Liver (tissue), 9 donors: ENCODE measurements around the gene GAS6. TPM values are rescaled to one million over a fixed set of nuclear protein-coding genes. Genes with fewer than 3 reads are reported as not detected.

Experiments used
- DNase-seq: peaks from one replicate; pipeline ENCODE4 v3.0.0-alpha.2; 2017; ENCODE audit warnings: low spot score
- H3K27ac ChIP-seq, 2 donors: one replicate each; pipeline ENCODE4 v1.7.0; 2013; ENCODE audit warnings: inconsistent platforms in 2 of 2, low read length in 2 of 2, control low read depth in 1 of 2, low read depth in 1 of 2, mild to moderate bottlenecking in 1 of 2
- H3K27me3 ChIP-seq, 4 donors: one replicate each; pipeline versions ENCODE4 v1.6.1 to v1.7.0; 2013; ENCODE audit warnings: low read length in 3 of 4, inconsistent platforms in 1 of 4, mild to moderate bottlenecking in 1 of 4, moderate library complexity in 1 of 4; ENCODE audit not compliant: control insufficient read depth in 4 of 4, insufficient read depth in 4 of 4
- H3K36me3 ChIP-seq, 4 donors: one replicate each; pipeline versions ENCODE4 v1.6.1 to v1.7.0; 2013; ENCODE audit warnings: low read length in 3 of 4, mild to moderate bottlenecking in 3 of 4, low read depth in 1 of 4, moderate library complexity in 1 of 4; ENCODE audit not compliant: control insufficient read depth in 4 of 4, insufficient read depth in 3 of 4
- H3K4me1 ChIP-seq, 4 donors: one replicate each; pipeline versions ENCODE4 v1.6.1 to v1.7.0; 2013; ENCODE audit warnings: low read length in 3 of 4, mild to moderate bottlenecking in 3 of 4, moderate library complexity in 1 of 4; ENCODE audit not compliant: control insufficient read depth in 4 of 4, insufficient read depth in 4 of 4
- H3K4me3 ChIP-seq, 3 donors: one replicate each; pipeline versions ENCODE4 v1.6.1 to v1.7.0; 2013; ENCODE audit warnings: low read length in 3 of 3, control low read depth in 1 of 3, low read depth in 1 of 3, mild to moderate bottlenecking in 1 of 3
- H3K9ac ChIP-seq, 2 donors: one replicate each; pipeline ENCODE4 v1.7.0; 2013; ENCODE audit warnings: low read length in 2 of 2, mild to moderate bottlenecking in 2 of 2, moderate library complexity in 2 of 2, control low read depth in 1 of 2, low read depth in 1 of 2
- H3K9me3 ChIP-seq, 4 donors: one replicate each; pipeline versions ENCODE4 v1.6.1 to v1.7.0; 2013; ENCODE audit warnings: low read length in 3 of 4; ENCODE audit not compliant: control insufficient read depth in 4 of 4
- EGR1 ChIP-seq, 2 donors: IDR thresholded peaks; 2 replicates each; pipeline ENCODE4 v1.6.1; 2016 to 2018; ENCODE audit warnings: antibody characterized with exemption in 2 of 2, low read depth in 2 of 2
- FOXA1 ChIP-seq: IDR thresholded peaks from 2 replicates; pipeline ENCODE4 v1.6.1; 2016; ENCODE audit warnings: antibody characterized with exemption
- FOXA2 ChIP-seq: IDR thresholded peaks from 2 replicates; pipeline ENCODE4 v1.6.1; 2016; ENCODE audit warnings: antibody characterized with exemption
- GABPA ChIP-seq, 2 donors: IDR thresholded peaks in 1 of 2; conservative IDR thresholded peaks in 1 of 2; 2 replicates each; pipeline ENCODE4 v1.6.1; 2016; ENCODE audit warnings: antibody characterized with exemption in 2 of 2, mild to moderate bottlenecking in 1 of 2, moderate library complexity in 1 of 2
- HNF4G ChIP-seq: IDR thresholded peaks from 2 replicates; pipeline ENCODE4 v1.6.1; 2016; ENCODE audit warnings: antibody characterized with exemption
- JUND ChIP-seq, 2 donors: IDR thresholded peaks; 2 replicates each; pipeline ENCODE4 v1.6.1; 2016; ENCODE audit warnings: antibody characterized with exemption in 2 of 2
- NR2F2 ChIP-seq: IDR thresholded peaks from 2 replicates; pipeline ENCODE4 v1.6.1; 2016; ENCODE audit warnings: antibody characterized with exemption
- RXRA ChIP-seq, 2 donors: IDR thresholded peaks; 2 replicates each; pipeline ENCODE4 v1.6.1; 2017 to 2018; ENCODE audit warnings: antibody characterized with exemption in 2 of 2, mild to moderate bottlenecking in 1 of 2
- SP1 ChIP-seq: IDR thresholded peaks from 2 replicates; pipeline ENCODE4 v1.6.1; 2018; ENCODE audit warnings: antibody characterized with exemption, mild to moderate bottlenecking
- TAF1 ChIP-seq: conservative IDR thresholded peaks from 2 replicates; pipeline ENCODE4 v1.6.1; 2016; ENCODE audit warnings: antibody characterized with exemption, mild to moderate bottlenecking
- YY1 ChIP-seq: IDR thresholded peaks from 2 replicates; pipeline ENCODE4 v1.6.1; 2016; ENCODE audit warnings: antibody characterized with exemption, mild to moderate bottlenecking
- WGBS: extraction: QIAGEN DNeasy Blood & Tissue Kit; methylation state at CpG from one replicate; pipeline ENCODE4 v1.1.7; 2013; 5-methylcytosine and 5-hydroxymethylcytosine counted together
- polyA plus RNA-seq, 2 donors: library from polyadenylated mRNA; stranded (reverse) in 1 of 2; unstranded in 1 of 2; fragments of 200-250 nt in 1 of 2; fragments of >200 nt in 1 of 2; fragmentation: Nextera tagmentation in 1 of 2; extraction: Ambion mirVana in 1 of 2; gene quantifications; one replicate each; pipeline versions ENCODE4 v1.2.1 to v1.2.3, GENCODE V29; 2013 to 2015
- total RNA-seq, 2 donors: library from RNA; depleted of rRNA; stranded (reverse); fragments of >200 nt; gene quantifications; one replicate each; pipeline ENCODE4 v1.2.3, GENCODE V29; 2014
- TF ChIP-seq, protein P1 (sequence below): fragments of 150-350 bp; IDR thresholded peaks from 2 replicates; pipeline ENCODE4 v1.5.1; 2017; ENCODE audit warnings: improper control_type of control experiment, low read depth, low read length; ENCODE audit not compliant: missing input control
- TF ChIP-seq, protein P2 (sequence below): IDR thresholded peaks from 2 replicates; pipeline ENCODE4 v1.6.1; 2016; ENCODE audit warnings: antibody characterized with exemption
- TF ChIP-seq, protein P3 (sequence below): IDR thresholded peaks from 2 replicates; pipeline ENCODE4 v1.6.1; 2016; ENCODE audit warnings: antibody characterized with exemption, mild to moderate bottlenecking
- TF ChIP-seq, protein P4 (sequence below): IDR thresholded peaks from 2 replicates; pipeline ENCODE4 v1.6.1; 2016; ENCODE audit warnings: antibody characterized with exemption
- TF ChIP-seq, protein P5 (sequence below): IDR thresholded peaks from 2 replicates; pipeline ENCODE4 v1.6.1; 2016; ENCODE audit warnings: antibody characterized with exemption
- donor health status: healthy.
- donor health status: healthy.
- donor health status: healthy.
- donor health status: healthy.
- donor health status: healthy.

The GAS6 gene
- total and polyA plus RNA-seq, 4 donors = 2.5 to 30.2 (median 9.1) TPM

DNA sequence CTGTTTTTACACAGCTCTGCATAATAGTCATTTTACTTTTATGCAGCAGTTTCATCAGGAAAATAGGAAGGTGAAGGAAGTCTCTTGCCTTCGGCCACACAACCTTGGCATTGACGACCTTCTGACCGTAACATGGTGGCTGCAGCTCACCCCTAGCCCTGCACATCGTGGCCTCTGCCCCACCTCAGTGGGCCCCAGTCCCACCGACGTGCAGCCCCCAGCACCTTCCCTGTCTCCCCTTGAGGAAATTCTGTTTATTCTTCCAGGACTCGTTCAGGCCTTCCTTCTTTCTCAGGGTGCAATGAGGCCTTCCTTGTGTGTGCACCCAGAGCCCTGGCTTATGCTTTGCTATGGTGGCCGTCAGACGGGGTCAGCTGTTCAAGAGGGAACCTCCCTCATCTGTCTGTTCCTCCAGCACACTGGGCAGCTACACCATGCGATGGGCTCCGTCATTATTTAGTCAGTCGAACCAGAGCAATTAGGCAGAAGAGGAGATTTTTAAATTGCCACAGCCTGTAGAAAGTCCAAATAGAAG is 71.6 kb downstream of the GAS6 start (continued):
- TF ChIP-seq, protein P1, sequence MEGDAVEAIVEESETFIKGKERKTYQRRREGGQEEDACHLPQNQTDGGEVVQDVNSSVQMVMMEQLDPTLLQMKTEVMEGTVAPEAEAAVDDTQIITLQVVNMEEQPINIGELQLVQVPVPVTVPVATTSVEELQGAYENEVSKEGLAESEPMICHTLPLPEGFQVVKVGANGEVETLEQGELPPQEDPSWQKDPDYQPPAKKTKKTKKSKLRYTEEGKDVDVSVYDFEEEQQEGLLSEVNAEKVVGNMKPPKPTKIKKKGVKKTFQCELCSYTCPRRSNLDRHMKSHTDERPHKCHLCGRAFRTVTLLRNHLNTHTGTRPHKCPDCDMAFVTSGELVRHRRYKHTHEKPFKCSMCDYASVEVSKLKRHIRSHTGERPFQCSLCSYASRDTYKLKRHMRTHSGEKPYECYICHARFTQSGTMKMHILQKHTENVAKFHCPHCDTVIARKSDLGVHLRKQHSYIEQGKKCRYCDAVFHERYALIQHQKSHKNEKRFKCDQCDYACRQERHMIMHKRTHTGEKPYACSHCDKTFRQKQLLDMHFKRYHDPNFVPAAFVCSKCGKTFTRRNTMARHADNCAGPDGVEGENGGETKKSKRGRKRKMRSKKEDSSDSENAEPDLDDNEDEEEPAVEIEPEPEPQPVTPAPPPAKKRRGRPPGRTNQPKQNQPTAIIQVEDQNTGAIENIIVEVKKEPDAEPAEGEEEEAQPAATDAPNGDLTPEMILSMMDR = no peak
- no peak for TF ChIP-seq HNF4G
- TF ChIP-seq, protein P2, sequence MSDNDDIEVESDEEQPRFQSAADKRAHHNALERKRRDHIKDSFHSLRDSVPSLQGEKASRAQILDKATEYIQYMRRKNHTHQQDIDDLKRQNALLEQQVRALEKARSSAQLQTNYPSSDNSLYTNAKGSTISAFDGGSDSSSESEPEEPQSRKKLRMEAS = no peak
- TF ChIP-seq FOXA2 = no peak
- no peak for TF ChIP-seq EGR1 (IDR thresholded peaks at IDR 0.05; ENCODE audit: low read depth in 2 of 2)
- no peak for TF ChIP-seq RXRA (IDR thresholded peaks at IDR 0.05)

DNA sequence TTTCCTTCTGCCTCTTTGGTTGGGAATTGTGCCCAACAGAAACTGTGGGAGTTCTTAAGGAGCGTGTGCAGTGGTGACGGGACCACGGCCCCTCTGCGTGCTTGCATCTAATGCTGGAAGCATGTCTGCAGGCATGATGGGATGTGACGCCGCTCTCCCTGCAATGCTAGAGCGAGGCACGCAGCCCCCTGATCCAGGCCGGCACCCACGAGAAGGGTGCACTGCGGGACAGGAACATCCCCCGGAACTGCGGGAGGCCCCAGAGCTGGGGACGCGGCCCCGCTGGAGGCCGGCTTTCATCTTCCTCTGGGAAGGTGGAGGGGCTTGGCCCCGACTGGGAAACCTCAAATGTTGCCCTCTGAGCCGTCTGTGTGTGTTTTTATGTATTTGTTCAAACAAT is 72.1 kb downstream of the GAS6 start:
- peaks cover 0 to under 1% (median 0%) of the 10 kb centered on the region in 4 donors for H3K27me3 ChIP-seq
- WGBS = 79% methylated on average over 19 of the region's 19 CpGs
- no peak overlapping the region for H3K4me3 ChIP-seq
- no peak for DNase-seq
- H3K9ac ChIP-seq = no peak overlapping the region
- H3K4me1 ChIP-seq = no peaks in the 10 kb centered on the region
- no peak overlapping the region for H3K27ac ChIP-seq
- H3K36me3 ChIP-seq = peaks cover 0 to 2% (median 0%) of the 10 kb centered on the region in 4 donors
- H3K9me3 ChIP-seq = no peaks in the 10 kb centered on the region
- TF ChIP-seq JUND (IDR thresholded peaks at IDR 0.05) (no peak), HNF4G (no peak), SP1 (no peak), EGR1 (IDR thresholded peaks at IDR 0.05; ENCODE audit: low read depth in 2 of 2) (no peak), YY1 (no peak)
- TF ChIP-seq, protein P1 = no peak
- TF ChIP-seq, protein P2 = no peak

DNA sequence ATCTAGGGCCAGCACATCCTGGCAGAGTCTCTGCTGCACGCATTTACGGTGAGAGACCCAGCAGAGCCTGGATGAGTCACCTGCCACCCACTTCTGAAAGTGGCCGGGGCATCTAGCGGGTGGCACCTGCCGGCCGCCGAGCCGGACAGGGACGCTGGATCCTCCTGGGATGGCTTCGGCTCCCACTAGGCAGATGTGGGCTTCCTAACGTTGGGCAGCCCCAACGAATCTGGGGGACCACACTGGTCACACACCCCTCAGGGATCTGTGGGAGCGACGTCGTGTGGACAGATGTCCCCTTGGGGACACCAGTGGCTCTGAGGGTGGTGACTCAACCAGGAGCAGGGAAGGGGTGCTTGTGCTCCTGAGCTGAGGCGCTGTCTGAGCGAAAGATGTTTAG is 72.7 kb downstream of the GAS6 start:
- H3K27me3 ChIP-seq = peaks cover 0 to 6% (median 0%) of the 10 kb centered on the region in 4 donors
- H3K36me3 ChIP-seq = peaks cover 0 to 2% (median 0%) of the 10 kb centered on the region in 4 donors
- no peak for DNase-seq
- H3K4me1 ChIP-seq = no peaks in the 10 kb centered on the region
- no peak overlapping the region for H3K9ac ChIP-seq
- H3K4me3 ChIP-seq = no peak overlapping the region
- H3K27ac ChIP-seq = no peak overlapping the region
- H3K9me3 ChIP-seq = no peaks in the 10 kb centered on the region
- WGBS = 81% methylated on average over 17 of the region's 17 CpGs
- TF ChIP-seq, protein P3, sequence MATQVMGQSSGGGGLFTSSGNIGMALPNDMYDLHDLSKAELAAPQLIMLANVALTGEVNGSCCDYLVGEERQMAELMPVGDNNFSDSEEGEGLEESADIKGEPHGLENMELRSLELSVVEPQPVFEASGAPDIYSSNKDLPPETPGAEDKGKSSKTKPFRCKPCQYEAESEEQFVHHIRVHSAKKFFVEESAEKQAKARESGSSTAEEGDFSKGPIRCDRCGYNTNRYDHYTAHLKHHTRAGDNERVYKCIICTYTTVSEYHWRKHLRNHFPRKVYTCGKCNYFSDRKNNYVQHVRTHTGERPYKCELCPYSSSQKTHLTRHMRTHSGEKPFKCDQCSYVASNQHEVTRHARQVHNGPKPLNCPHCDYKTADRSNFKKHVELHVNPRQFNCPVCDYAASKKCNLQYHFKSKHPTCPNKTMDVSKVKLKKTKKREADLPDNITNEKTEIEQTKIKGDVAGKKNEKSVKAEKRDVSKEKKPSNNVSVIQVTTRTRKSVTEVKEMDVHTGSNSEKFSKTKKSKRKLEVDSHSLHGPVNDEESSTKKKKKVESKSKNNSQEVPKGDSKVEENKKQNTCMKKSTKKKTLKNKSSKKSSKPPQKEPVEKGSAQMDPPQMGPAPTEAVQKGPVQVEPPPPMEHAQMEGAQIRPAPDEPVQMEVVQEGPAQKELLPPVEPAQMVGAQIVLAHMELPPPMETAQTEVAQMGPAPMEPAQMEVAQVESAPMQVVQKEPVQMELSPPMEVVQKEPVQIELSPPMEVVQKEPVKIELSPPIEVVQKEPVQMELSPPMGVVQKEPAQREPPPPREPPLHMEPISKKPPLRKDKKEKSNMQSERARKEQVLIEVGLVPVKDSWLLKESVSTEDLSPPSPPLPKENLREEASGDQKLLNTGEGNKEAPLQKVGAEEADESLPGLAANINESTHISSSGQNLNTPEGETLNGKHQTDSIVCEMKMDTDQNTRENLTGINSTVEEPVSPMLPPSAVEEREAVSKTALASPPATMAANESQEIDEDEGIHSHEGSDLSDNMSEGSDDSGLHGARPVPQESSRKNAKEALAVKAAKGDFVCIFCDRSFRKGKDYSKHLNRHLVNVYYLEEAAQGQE = no peak
- no peak for TF ChIP-seq NR2F2
- TF ChIP-seq, protein P4, sequence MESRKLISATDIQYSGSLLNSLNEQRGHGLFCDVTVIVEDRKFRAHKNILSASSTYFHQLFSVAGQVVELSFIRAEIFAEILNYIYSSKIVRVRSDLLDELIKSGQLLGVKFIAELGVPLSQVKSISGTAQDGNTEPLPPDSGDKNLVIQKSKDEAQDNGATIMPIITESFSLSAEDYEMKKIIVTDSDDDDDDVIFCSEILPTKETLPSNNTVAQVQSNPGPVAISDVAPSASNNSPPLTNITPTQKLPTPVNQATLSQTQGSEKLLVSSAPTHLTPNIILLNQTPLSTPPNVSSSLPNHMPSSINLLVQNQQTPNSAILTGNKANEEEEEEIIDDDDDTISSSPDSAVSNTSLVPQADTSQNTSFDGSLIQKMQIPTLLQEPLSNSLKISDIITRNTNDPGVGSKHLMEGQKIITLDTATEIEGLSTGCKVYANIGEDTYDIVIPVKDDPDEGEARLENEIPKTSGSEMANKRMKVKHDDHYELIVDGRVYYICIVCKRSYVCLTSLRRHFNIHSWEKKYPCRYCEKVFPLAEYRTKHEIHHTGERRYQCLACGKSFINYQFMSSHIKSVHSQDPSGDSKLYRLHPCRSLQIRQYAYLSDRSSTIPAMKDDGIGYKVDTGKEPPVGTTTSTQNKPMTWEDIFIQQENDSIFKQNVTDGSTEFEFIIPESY = no peak
- TF ChIP-seq FOXA1 = no peak
- TF ChIP-seq, protein P5, sequence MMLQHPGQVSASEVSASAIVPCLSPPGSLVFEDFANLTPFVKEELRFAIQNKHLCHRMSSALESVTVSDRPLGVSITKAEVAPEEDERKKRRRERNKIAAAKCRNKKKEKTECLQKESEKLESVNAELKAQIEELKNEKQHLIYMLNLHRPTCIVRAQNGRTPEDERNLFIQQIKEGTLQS = no peak
- TF ChIP-seq FOXA2 = no peak
- TF ChIP-seq JUND (IDR thresholded peaks at IDR 0.05) = no peak
- TF ChIP-seq, protein P2 = no peak
- TF ChIP-seq TAF1 = no peak
- TF ChIP-seq EGR1 (IDR thresholded peaks at IDR 0.05; ENCODE audit: low read depth in 2 of 2) = no peak
- no peak for TF ChIP-seq GABPA (IDR thresholded peaks at IDR 0.05 in 1 of 2, conservative IDR thresholded peaks at IDR 0.05 in 1 of 2)
- TF ChIP-seq, protein P1 = no peak
